T-helper 1 cell treated with Interleukin-12 subunit alpha and Interleukin-12 subunit beta and Interleukin-4 antibody, amounts not matched to agents 30 μg/mL and 1 μg/mL, for 36 hours (primary cell): ENCODE data around the gene ALS2CL.

Experiments used
- H3K27ac Mint-ChIP-seq: one replicate; pipeline ENCODE4 v1.8.0; 2021; ENCODE audit warnings: mild to moderate bottlenecking, mixed read lengths
- H3K27me3 Mint-ChIP-seq: one replicate; pipeline ENCODE4 v1.8.0; 2021; ENCODE audit warnings: low read depth, mixed read lengths
- H3K36me3 Mint-ChIP-seq: one replicate; pipeline ENCODE4 v1.8.0; 2021; ENCODE audit warnings: low read depth, mixed read lengths
- H3K4me1 Mint-ChIP-seq: one replicate; pipeline ENCODE4 v1.8.0; 2021; ENCODE audit warnings: low read depth, mixed read lengths
- H3K4me3 Mint-ChIP-seq: one replicate; pipeline ENCODE4 v1.8.0; 2021; ENCODE audit warnings: mild to moderate bottlenecking, moderate library complexity, mixed read lengths
- H3K9me3 Mint-ChIP-seq: one replicate; pipeline ENCODE4 v1.8.0; 2021; ENCODE audit warnings: mixed read lengths

ALS2CL gene

DNA sequence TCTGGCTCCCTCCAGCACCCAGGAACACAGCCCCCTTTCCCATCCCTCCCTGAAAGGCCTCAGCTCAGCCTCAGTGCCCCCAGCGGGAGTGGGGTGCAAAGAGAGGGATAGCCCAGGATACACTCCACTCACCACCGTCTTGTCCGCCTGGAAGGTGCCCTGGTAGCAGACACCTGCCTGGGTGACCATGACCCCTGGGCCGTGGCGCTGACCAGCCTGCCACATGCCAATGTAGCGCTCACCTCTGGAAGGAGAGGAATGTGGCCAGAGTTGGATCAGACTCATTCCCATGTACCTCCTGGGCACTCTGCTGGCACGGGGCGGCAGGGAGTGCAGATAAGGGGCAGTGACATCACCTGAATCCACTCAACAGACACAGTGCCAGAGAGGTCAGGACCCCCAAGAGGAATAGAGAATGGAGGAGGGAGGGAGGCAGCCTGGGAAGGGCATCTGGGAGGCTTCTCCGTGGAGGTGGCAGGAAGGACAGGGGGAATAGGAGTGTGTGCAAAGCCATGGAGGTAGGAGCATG lies 13.1 kb downstream of the ALS2CL start:
- Mint-ChIP-seq H3K27ac (no peak overlapping the region), H3K4me1 (no peaks in the 10 kb centered on the region), H3K36me3 (no peaks in the 10 kb centered on the region), H3K9me3 (no peaks in the 10 kb centered on the region), H3K4me3 (no peak overlapping the region), H3K27me3 (no peaks in the 10 kb centered on the region)

DNA sequence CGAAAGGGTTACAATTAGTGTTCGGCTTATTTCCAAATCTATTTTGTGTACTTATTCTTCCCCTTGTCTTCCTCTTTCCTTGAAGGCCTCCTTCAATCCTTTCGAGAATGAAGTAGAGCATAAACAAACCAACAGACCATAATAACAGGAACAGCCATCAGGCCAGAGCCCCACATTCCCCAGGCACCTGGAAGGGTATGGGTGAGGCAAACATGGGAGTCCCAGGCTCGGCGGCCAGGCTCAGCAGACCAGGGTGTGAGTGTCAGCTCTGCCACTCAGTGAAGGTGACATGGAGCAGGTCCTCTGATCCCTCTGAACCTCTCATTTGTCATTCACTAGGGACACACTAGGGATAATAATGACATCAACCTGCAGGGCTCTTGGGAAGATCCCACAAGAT lies 13.8 kb downstream of the ALS2CL start:
- Mint-ChIP-seq H3K9me3 (no peaks in the 10 kb centered on the region), H3K4me3 (no peak overlapping the region), H3K27ac (no peak overlapping the region), H3K27me3 (no peaks in the 10 kb centered on the region), H3K36me3 (no peaks in the 10 kb centered on the region), H3K4me1 (no peaks in the 10 kb centered on the region)

DNA sequence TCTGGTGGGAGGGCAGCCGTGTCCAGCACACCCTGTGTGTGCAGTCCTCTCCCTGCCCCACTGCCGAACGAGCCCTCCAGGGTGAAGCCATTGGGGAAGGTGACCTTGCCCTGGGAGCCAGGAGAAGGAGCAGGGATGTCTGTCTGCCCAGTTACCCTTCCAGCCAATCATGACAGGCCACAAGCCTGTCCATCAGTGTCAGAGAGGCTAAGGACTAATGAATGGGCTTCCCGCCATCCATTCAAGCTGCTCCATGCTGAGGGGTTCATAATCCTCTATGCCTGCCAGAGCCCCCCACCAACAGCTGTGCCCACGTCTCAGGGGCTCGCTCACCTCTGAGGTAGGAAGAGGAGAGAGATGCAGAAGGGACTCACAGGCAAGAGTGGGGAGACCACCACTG lies 15.2 kb downstream of the ALS2CL start:
- Mint-ChIP-seq H3K4me1 (no peaks in the 10 kb centered on the region), H3K4me3 (no peak overlapping the region), H3K27me3 (no peaks in the 10 kb centered on the region), H3K9me3 (no peaks in the 10 kb centered on the region), H3K36me3 (no peaks in the 10 kb centered on the region), H3K27ac (no peak overlapping the region)

DNA sequence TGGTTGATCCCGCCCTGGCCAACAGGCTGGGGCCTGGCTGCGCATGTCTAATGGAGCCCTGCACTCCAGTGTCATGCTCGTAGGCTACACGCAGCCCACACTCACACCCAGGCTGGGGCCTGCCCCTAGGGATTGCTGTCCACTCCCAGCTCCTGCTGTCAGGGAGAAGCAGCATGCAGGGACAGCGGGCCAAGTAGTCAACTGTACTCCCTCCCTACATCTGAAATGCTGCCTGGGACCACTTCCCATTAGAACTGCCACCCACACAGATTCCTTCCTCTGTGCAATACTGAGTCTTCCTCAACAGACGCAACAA lies 16.1 kb downstream of the ALS2CL start:
- Mint-ChIP-seq H3K27ac (no peak overlapping the region), H3K27me3 (no peaks in the 10 kb centered on the region), H3K9me3 (no peaks in the 10 kb centered on the region), H3K36me3 (no peaks in the 10 kb centered on the region), H3K4me3 (no peak overlapping the region), H3K4me1 (no peaks in the 10 kb centered on the region)

DNA sequence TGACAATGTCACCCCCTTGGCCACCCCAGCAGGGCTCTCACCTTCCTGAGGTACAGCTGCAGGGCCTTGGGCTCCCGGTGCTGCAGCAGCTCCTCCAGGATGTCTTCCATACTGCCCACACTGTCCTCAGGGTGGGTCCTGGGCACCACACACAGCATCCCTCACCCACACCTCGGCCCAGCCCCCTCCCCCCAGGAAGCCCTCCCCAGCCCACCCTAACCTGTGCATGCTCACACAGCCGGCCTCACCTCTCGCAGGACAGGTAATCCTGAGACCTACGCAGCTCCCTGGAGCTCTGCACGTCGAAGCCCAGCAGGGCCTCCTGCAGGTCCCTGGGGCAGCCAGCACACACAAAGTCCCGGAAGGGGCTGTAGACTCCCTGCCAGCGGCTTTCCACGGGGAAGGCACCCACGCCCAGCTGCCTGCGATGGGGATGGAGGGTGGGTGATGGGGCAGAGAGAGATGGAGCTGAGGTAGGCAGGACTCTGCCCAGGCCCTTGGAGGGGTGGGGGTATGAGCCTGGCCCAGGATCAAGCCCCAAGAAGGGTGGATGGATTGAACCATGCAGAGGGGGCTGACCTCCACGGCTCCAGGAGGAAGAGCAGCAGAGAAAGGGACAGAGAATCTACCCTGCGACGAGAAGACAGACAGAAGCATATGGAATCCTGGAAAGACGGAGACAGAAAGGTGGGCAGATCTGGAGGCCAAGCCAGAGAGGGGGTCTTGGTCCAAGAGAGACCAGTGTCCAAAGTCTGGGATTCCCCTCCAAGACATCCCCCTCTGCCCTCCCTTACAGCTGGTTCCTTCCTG lies 16.7 kb downstream of the ALS2CL start:
- Mint-ChIP-seq H3K27me3 (no peaks in the 10 kb centered on the region), H3K4me3 (no peak overlapping the region), H3K4me1 (no peaks in the 10 kb centered on the region), H3K9me3 (no peaks in the 10 kb centered on the region), H3K27ac (no peak overlapping the region), H3K36me3 (no peaks in the 10 kb centered on the region)

DNA sequence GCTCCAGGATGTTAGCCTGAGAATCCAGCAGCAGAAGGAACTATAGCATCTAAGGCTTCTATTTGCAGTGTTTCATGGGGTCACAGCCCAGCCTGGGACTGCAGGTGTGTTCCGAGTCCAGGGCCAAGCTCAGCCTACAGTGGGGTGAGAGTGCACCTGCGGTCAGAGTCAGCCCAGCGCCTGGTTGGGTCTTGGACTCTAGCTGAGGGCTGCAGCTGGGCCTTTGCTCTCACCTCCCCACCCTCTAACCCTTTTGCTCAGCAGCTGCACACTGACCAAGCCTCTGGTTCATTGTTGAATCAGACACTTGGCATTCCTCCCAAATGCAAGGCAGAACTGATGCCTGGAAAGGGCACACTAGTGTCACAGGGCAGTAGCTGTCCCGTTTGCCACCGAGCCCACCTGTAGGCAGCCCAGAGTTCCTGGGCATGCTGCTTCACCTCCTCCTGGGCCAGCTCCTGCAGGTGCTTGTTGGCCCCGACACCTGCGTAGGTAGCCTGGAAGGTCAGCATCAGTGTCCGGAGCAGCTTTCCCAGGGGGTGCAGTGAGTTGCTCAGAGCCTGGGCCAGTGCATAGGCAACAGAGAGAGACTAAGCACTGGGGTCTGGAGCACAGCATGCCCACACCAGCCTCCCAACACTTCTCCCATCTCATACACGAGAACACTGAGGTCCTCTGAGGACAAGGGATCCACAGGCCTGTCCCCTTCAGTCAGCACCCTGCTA lies 17.5 kb downstream of the ALS2CL start:
- no peak overlapping the region for H3K27ac Mint-ChIP-seq
- H3K4me1 Mint-ChIP-seq, result no peaks in the 10 kb centered on the region
- H3K36me3 Mint-ChIP-seq, result no peaks in the 10 kb centered on the region
- no peak overlapping the region for H3K4me3 Mint-ChIP-seq
- no peaks in the 10 kb centered on the region for H3K27me3 Mint-ChIP-seq
- no peaks in the 10 kb centered on the region for H3K9me3 Mint-ChIP-seq

DNA sequence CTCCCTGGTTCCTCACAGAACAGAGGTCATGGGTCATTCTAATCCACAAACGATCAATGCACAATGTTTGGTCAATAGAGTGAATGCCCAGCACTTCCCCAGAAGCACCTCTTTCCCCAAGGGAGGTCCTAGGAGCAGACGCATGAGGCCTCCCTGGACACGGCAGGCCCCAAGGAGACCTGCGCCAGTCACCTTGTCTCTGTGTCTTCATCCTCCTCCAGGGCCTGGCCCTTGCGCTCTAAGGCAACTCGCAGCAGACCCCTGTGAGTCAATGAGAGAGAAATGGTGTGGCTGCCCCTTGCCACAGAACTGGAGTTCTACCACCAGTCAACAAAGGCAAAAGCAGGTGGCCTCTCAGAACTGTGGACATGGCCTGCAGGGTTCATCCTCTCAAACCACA lies 18.1 kb downstream of the ALS2CL start:
- Mint-ChIP-seq H3K4me1 (no peaks in the 10 kb centered on the region), H3K36me3 (no peaks in the 10 kb centered on the region), H3K9me3 (no peaks in the 10 kb centered on the region), H3K4me3 (no peak overlapping the region), H3K27me3 (no peaks in the 10 kb centered on the region), H3K27ac (no peak overlapping the region)

DNA sequence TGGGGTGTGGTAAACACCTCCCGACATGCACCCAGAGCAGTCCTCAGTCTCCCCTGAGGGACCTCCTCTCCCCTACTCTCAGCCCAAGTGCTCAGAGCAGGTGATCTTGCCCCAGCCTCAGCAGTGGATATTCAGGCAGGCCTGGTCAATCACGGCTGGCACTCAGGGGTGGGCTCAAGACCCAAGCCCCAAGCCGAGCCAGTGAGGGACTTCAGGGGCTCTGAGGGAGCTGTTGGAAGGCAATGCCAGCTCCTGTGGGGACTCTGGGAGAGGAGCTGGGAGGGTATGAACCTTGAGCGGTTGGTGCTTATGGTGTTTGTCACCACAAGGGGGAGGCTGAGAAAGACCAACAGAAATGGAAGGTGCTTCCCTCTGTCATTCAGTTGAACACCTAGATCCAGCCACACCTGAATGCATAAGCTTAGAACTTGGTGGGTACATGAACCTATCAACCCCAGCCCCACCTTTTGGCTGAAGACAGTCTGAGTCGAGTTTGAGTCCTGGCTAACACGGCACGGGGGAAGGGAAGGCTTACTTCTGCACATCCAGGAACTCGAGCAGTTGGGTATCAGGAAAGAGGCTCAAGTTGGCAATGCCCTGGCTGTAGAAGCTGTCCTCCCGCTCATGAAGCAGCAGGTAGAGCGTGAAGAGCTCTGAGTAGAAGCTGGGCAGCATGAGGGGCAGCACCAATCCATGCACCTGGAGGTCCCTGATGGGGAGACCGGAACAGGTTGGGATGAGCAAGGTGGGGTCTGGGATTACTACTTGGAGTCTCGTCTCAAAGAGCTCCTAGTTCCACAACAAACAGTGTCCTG lies 19.2 kb downstream of the ALS2CL start:
- Mint-ChIP-seq H3K36me3 (no peaks in the 10 kb centered on the region), H3K27me3 (no peaks in the 10 kb centered on the region), H3K4me1 (no peaks in the 10 kb centered on the region), H3K4me3 (no peak overlapping the region), H3K9me3 (no peaks in the 10 kb centered on the region), H3K27ac (no peak overlapping the region)

DNA sequence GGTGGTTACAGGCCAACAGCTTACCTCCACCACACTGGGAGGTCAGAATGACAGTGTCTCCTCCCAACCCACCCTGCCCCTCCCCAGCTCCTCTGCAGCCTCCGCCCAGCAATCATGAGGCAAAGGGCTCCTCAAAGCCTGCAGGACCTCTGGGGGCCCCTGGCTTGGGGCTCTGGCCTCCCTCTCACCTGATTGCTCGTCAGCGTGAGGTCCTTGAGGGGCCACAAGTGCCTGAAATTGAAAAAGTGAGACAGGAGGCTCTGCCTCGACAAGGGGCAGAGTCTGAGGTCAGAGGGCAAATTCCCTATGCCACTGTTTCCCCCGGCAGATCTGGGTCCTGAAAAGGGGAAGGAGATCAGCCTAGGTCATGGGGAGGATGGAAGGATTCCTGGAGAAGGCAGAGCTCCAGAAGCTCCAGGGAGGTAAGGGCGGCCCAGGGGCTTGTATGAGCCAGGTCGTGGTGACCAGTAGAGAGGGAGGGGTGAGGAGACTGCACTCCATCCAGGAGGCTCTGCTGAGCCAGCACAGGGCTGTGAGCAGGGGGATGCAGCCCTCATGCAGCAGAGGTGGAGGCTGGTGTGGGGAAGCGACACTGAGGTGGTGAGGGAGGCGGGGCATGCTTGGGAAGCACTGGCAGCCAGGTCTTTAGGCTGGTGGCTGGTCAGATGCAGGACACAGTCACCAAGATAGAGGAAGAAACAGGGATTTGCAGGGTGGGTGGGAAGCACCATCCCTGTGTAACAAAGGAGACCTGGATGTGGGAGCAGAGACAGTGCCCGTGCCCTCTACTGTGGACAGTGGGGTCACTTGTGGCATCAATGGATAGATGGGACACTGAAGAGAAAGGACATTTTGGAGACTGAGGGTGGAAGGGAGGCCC lies 20.1 kb downstream of the ALS2CL start:
- no peak overlapping the region for H3K4me3 Mint-ChIP-seq
- no peaks in the 10 kb centered on the region for H3K4me1 Mint-ChIP-seq
- no peaks in the 10 kb centered on the region for H3K9me3 Mint-ChIP-seq
- no peaks in the 10 kb centered on the region for H3K27me3 Mint-ChIP-seq
- no peak overlapping the region for H3K27ac Mint-ChIP-seq
- H3K36me3 Mint-ChIP-seq, result no peaks in the 10 kb centered on the region

DNA sequence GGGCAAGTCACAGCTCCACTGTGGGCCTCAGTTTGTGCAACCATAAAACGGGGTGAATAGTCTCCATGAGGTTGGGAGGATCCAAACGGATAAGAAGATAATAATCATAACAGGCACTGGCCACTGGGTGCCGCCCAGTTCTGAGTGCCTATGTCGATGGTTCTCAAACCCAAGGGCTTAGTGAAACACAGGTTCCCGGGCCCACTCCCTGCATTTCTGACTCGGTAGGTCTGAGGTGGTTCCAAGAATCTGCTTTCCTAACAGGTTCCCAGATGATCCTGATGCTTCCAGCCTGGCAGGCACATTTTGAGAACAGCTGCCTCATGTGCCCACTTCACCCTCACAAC lies 21.2 kb downstream of the ALS2CL start:
- no peaks in the 10 kb centered on the region for H3K9me3 Mint-ChIP-seq
- H3K27ac Mint-ChIP-seq, result no peak overlapping the region
- H3K4me3 Mint-ChIP-seq, result no peak overlapping the region
- H3K27me3 Mint-ChIP-seq, result no peaks in the 10 kb centered on the region
- H3K36me3 Mint-ChIP-seq, result no peaks in the 10 kb centered on the region
- no peaks in the 10 kb centered on the region for H3K4me1 Mint-ChIP-seq

DNA sequence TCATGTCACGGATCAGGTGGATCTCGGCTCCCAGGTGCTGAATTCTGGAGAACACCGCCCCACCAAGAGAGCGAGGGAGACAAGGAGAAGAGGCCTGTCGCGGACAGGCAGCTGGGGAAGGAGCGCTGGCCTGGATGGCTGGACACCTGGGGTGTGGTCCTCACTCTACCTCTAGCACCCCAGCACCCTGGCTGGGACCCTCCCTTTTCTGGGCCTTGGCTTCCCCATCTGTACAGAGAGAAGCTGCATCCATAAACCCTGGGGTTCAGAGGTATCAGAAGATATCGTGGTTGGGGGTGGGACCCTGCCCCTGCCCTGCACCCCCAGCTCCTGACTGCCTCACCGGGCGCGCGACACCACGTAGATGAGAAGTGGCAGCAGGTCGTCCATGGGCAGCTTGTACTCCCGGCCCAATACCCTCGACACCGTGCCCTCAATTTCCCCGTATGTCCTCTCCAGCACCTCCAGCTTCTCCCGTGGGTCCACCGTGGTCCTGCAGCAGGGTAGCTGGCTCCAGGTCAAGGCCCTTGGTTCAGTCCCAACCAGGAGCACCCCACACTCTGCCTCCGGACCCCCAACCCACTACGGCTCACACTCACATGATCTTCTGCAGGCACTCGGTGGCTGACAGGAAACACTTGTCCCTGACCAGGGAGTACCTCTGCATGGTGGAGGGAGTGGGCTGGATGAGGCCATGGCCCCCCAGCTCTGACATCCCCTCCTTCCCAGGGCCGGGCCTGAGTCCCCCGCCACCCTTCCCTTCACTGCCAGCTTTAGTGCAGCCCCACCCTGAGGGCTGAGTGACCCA lies 21.7 kb downstream of the ALS2CL start:
- Mint-ChIP-seq H3K9me3 (no peaks in the 10 kb centered on the region), H3K4me3 (no peak overlapping the region), H3K4me1 (no peaks in the 10 kb centered on the region), H3K27me3 (no peaks in the 10 kb centered on the region), H3K36me3 (no peaks in the 10 kb centered on the region), H3K27ac (no peak overlapping the region)

DNA sequence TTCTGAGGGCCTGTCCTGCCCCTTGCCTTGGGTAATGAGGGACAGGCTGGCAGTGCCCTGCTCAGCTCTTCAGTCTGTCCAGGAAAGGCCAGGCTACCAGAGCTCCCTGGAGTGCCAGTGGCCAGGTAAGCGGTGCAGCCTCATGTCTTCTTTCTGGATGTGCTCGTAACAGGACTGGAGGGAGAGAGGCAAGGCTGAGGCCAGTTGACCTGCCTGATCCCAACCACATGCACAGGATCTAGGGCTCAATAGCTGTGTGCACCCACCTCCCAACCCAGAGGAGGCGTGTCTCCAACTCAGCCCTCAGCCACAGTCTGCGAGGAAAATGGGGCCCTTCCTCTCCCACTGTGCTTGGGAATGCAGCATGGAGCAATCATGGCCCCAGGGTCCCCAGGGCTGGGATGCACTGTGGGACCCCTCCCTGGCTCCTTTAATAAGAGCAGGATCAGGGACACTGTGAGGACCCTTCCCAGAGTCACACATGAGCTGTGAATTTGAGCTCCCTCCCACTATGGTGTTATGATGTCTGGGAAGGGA lies 22.5 kb downstream of the ALS2CL start:
- H3K4me3 Mint-ChIP-seq, result no peak overlapping the region
- no peaks in the 10 kb centered on the region for H3K9me3 Mint-ChIP-seq
- H3K27me3 Mint-ChIP-seq, result no peaks in the 10 kb centered on the region
- H3K36me3 Mint-ChIP-seq, result no peaks in the 10 kb centered on the region
- no peak overlapping the region for H3K27ac Mint-ChIP-seq
- no peaks in the 10 kb centered on the region for H3K4me1 Mint-ChIP-seq
